ENCODE measurements around the gene ZBTB16.

GRCh38 chr11:114016986-114017385 is 42.5 kb upstream of the ZBTB16 start:
- TF ChIP-seq FOXK2 (IDR thresholded peaks at IDR 0.05) (no peak), SMC3 (IDR thresholded peaks at IDR 0.05; ENCODE audit: low read length) (no peak), CTCF (CRISPR knock-in tag; IDR thresholded peaks at IDR 0.05) (no peak), MEIS1 (CRISPR knock-in tag; IDR thresholded peaks at IDR 0.05; ENCODE audit: borderline replicate concordance) (no peak), FOXK1 (CRISPR knock-in tag; IDR thresholded peaks at IDR 0.05; ENCODE audit: borderline replicate concordance, low read depth) (no peak), ZKSCAN5 (CRISPR knock-in tag; IDR thresholded peaks at IDR 0.05) (no peak)

All from HepG2 (cell line).